Common myeloid progenitor, CD34-positive (primary cell): ENCODE results near the gene CIRBP.
A peak's percentile ranks its signal among the peaks of the same experiment; 100 is the strongest.

Experiments used
- CTCF ChIA-PET: fragments of 350-600 bp; sonication (Branson Sonifier 250); formaldehyde crosslinking; loops from one replicate; lab custom pipeline; 2021; ENCODE audit warnings: antibody characterized with exemption; lab: Charles Lee
- POLR2A ChIA-PET: fragments of 350-600 bp; sonication (Branson Sonifier 250); formaldehyde crosslinking; loops from one replicate; lab custom pipeline; 2021; ENCODE audit warnings: antibody characterized with exemption; lab: Charles Lee
- DNase-seq, 3 donors: peaks; one replicate each; pipeline versions ENCODE4 v3.0.0 to v3.0.0-alpha.2; 2013
- H3K27ac ChIP-seq, 2 experiments: 1 replicate in 1 of 2; 2 replicates in 1 of 2; pipeline ENCODE4 v1.7.0; 2013; ENCODE audit warnings: inconsistent platforms in 2 of 2, low read length in 2 of 2, mild to moderate bottlenecking in 2 of 2, low read depth in 1 of 2, moderate library complexity in 1 of 2; ENCODE audit not compliant: severe bottlenecking in 2 of 2, insufficient read depth in 1 of 2, poor library complexity in 1 of 2
- H3K27me3 ChIP-seq, 5 experiments: replicated peaks in 2 of 5; 1 replicate in 3 of 5; 2 replicates in 2 of 5; pipeline versions ENCODE4 v1.6.1 to v1.7.0; 2013; ENCODE audit warnings: low read length in 4 of 5, mild to moderate bottlenecking in 2 of 5, moderate library complexity in 2 of 5, inconsistent platforms in 1 of 5; ENCODE audit not compliant: insufficient read depth in 5 of 5, control insufficient read depth in 4 of 5
- H3K36me3 ChIP-seq, 4 experiments: 1 replicate in 2 of 4; 2 replicates in 2 of 4; pipeline versions ENCODE4 v1.6.1 to v1.7.0; 2013; ENCODE audit warnings: low read length in 3 of 4, control low read depth in 1 of 4, mild to moderate bottlenecking in 1 of 4; ENCODE audit not compliant: control insufficient read depth in 4 of 4, insufficient read depth in 4 of 4
- H3K4me1 ChIP-seq, 4 experiments: 1 replicate in 3 of 4; 2 replicates in 1 of 4; pipeline versions ENCODE4 v1.6.1 to v1.7.1; 2013; ENCODE audit warnings: low read length in 3 of 4, mild to moderate bottlenecking in 3 of 4, control low read depth in 1 of 4, inconsistent platforms in 1 of 4, moderate library complexity in 1 of 4; ENCODE audit not compliant: control insufficient read depth in 4 of 4, insufficient read depth in 4 of 4; ENCODE audit errors: control extremely low read depth in 1 of 4
- H3K4me3 ChIP-seq, 7 experiments: 1 replicate in 4 of 7; 2 replicates in 3 of 7; pipeline versions ENCODE4 v1.5.1 to v1.7.0; 2013; ENCODE audit warnings: mild to moderate bottlenecking in 7 of 7, low read length in 6 of 7, moderate library complexity in 6 of 7, inconsistent platforms in 2 of 7, low read depth in 2 of 7, control low read depth in 1 of 7; ENCODE audit not compliant: insufficient read depth in 4 of 7, control insufficient read depth in 1 of 7; ENCODE audit errors: extremely low read depth in 1 of 7
- H3K9me3 ChIP-seq, 5 experiments: 1 replicate in 4 of 5; 2 replicates in 1 of 5; pipeline versions ENCODE4 v1.6.1 to v1.7.1; 2013; ENCODE audit warnings: low read length in 4 of 5, mild to moderate bottlenecking in 2 of 5, inconsistent platforms in 1 of 5, low read depth in 1 of 5, moderate library complexity in 1 of 5; ENCODE audit not compliant: control insufficient read depth in 4 of 5, insufficient read depth in 2 of 5; ENCODE audit errors: control extremely low read depth in 1 of 5
- WGBS: methylation state at CpG from one replicate; pipeline ENCODE4 v1.1.5; 2013; ENCODE audit not compliant: insufficient coverage; 5-methylcytosine and 5-hydroxymethylcytosine counted together

Gene CIRBP

DNA sequence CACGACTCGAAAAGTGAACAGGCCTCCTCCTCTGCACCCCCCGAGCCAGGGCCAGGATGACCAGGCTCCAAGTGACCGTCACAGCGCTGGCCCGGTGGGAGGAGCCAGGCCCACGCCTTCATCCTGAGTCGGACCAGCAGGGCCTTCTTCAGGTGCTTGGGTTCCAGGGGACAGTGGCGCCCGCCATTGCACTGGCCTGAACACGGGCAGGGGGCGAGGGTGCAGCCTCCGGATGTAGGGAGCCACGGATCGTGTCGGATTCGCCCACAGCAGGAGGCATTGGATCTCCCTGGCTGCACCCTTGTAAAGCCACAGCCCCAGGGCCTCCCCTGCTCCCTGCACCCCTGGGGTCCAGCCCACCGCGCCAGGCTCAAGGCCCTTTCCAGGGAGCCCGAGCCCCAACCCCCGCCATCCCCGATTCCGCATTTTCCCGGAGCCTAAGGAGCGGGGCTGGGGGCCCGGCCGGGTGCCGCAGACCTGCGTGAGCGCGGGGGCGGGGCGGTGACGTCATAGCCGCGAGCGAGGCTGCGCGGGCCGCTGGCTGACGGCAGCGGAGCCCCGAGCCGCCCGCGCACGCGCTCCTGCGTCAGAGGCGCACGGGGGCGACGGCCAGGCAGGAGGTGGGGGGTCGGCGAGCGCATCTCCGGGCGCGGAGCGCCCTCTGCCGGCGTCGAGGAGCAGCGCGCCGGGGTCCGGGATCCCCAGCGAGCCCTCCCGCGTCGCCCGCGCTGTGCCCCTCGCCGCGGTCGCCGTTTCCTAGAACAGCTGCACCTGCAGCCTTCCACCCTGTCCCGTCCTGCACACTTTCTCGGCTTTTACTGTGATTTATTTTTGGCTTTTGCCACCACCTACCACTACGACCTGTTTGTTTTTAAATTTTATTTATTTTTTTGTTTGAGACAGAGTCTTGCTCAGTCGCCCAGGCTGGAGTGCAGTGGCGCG is 29.1 kb upstream of the CIRBP start:
- no peak overlapping the region for H3K27ac ChIP-seq
- H3K36me3 ChIP-seq: peaks cover 0 to 14% (median 0%) of the 10 kb centered on the region in 4 experiments
- H3K9me3 ChIP-seq: no peaks in the 10 kb centered on the region
- H3K4me3 ChIP-seq: peak overlapping the region in 5 of 7 experiments; percentile 10 to 84 (median 58)
- POLR2A ChIA-PET: interaction anchor here (0.6 to 1.6 kb wide), 2 partner anchors 17 to 25 kb away, joined by 3 to 5 read pairs; no protein-coding TSS in a partner anchor
- 16% methylated on average over 71 of the region's 84 CpGs for WGBS
- peaks cover 0 to 67% (median 61%) of the 10 kb centered on the region in 4 experiments for H3K4me1 ChIP-seq
- H3K27me3 ChIP-seq: peaks cover 0 to 34% (median 2%) of the 10 kb centered on the region in 5 experiments
- DNase-seq: peak; percentile 92 to 95 (median 94)
- CTCF ChIA-PET: interaction anchor here (1.0 to 3.1 kb wide), 10 partner anchors 13 to 212 kb away, joined by 3 to 12 read pairs (median 6); no protein-coding TSS in a partner anchor

DNA sequence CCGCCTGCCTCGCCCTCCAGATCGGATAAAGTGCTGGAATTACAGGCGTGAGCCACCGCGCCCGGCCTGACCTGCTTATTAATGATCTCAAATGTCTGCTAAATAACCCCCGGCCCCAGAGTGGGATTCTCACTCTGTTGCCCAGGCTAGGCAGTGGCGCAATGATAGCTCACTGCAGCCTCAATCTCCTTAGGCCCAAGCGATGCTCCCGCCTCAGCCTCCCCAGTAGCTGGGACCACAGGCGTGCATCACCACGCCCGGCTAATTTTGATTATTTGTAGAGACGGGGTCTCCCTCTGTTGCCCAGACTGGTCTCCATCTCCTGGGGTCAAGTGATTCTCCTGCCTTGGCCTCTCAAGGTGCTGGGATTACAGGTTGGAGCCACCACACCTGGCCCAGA is 28.2 kb upstream of the CIRBP start:
- H3K4me1 ChIP-seq: peaks cover 0 to 73% (median 66%) of the 10 kb centered on the region in 4 experiments

DNA sequence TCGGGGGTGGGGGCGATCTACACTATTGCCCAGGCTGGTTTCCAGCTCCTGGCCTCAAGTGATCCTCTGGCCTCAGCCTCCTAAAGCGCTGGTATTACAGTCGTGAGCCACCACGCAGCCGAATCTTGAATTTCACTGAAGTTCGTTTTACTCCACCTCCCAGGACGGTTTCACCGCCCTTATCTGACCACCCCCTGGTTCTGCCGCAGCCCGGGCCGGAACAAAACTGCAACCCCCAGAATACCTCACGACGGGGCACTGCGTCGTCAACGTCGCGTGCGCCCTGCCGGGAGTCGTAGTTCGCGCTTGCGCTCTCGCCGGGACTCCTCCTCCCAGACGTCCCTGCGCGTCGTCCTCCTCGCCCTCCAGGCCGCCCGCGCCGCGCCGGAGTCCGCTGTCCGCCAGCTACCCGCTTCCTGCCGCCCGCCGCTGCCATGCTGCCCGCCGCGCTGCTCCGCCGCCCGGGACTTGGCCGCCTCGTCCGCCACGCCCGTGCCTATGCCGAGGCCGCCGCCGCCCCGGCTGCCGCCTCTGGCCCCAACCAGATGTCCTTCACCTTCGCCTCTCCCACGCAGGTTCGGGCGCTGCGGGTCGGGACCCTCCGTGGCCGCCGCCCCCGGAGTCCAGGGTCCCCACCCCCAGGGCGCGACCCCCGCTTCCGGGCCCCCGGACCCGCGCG is 27.6 kb upstream of the CIRBP start, which contains the start of gene ATP5F1D:
Gene ATP5F1D (plus strand): TSS at position 335 of the 679 bp plus-strand sequence. CDS start 100 bp downstream, at position 435.
- peak within 1 kb of the TSS; percentile 68 to 92 (median 79) for H3K4me3 ChIP-seq
- ChIA-PET POLR2A (interaction anchor here (0.9 to 1.6 kb wide), 2 partner anchors 18 to 28 kb away, joined by 3 to 4 read pairs; partner anchors contain the start of gene CIRBP), CTCF (interaction anchor here (0.7 to 3.1 kb wide), 10 partner anchors 20 to 214 kb away, joined by 3 to 12 read pairs (median 5); no protein-coding TSS in a partner anchor)
- H3K9me3 ChIP-seq: no peaks in the 10 kb centered on the region
- H3K4me1 ChIP-seq: peaks cover 0 to 74% (median 66%) of the 10 kb centered on the region in 4 experiments
- DNase-seq: peak; percentile 91 to 93 (median 92)
- peak within 1 kb of the TSS in 1 of 2 experiments; percentile 79 for H3K27ac ChIP-seq
- H3K36me3 ChIP-seq: peaks cover 0 to 19% (median 0%) of the 10 kb centered on the region in 4 experiments
- peaks cover 0 to 19% (median 2%) of the 10 kb centered on the region in 5 experiments for H3K27me3 ChIP-seq
- WGBS: 0% methylated on average over 55 of the region's 79 CpGs

More for the DNA sequence above, 28.2 kb upstream of the CIRBP start:
- peak overlapping the region in 1 of 2 experiments; percentile 34 for H3K27ac ChIP-seq
- 76% methylated on average over 15 of the region's 15 CpGs for WGBS
- DNase-seq: no peak
- H3K36me3 ChIP-seq: peaks cover 0 to 19% (median 0%) of the 10 kb centered on the region in 4 experiments
- H3K9me3 ChIP-seq: no peaks in the 10 kb centered on the region
- CTCF ChIA-PET: interaction anchor here (0.7 to 3.1 kb wide), 10 partner anchors 19 to 213 kb away, joined by 3 to 12 read pairs (median 5); no protein-coding TSS in a partner anchor
- peaks cover 0 to 25% (median 2%) of the 10 kb centered on the region in 5 experiments for H3K27me3 ChIP-seq
- H3K4me3 ChIP-seq: peak overlapping the region in 5 of 7 experiments; percentile 71 to 92 (median 79)
- POLR2A ChIA-PET: interaction anchor here (0.9 to 1.6 kb wide), 2 partner anchors 18 to 28 kb away, joined by 3 to 4 read pairs; partner anchors contain the start of gene CIRBP

DNA sequence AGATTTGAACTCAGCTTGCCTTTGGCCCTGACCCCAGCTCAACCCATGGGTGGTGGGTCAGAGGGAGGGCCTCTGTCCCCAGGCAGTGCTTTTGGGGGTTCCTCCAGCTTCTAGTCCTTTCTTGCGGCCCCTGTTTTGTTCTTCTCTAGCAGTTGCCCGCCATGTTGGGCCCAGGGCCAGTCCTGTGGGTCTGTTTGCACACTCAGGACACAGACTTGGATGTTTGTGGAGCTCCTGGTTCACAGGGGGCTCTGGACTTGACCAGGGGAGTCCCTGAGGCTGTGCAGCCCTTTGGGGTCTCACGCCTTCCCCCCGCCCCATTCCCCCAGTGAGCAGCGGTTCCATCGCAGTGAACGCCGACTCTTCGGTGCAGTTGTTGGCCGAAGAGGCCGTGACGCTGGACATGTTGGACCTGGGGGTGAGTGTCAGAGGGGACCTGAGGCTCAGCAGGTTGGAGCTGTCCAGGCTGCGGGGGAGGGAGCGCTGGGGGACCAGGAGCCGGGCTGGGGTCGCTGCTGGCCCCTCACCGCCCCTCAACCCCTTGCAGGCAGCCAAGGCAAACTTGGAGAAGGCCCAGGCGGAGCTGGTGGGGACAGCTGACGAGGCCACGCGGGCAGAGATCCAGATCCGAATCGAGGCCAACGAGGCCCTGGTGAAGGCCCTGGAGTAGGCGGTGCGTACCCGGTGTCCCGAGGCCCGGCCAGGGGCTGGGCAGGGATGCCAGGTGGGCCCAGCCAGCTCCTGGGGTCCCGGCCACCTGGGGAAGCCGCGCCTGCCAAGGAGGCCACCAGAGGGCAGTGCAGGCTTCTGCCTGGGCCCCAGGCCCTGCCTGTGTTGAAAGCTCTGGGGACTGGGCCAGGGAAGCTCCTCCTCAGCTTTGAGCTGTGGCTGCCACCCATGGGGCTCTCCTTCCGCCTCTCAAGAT is 25.1 kb upstream of the CIRBP start:
- Histone ChIP-seq H3K4me3 (peak overlapping the region in 2 of 7 experiments; percentile 30 to 32), H3K27me3 (no peaks in the 10 kb centered on the region), H3K4me1 (peaks cover 0 to 68% (median 59%) of the 10 kb centered on the region in 4 experiments), H3K9me3 (no peaks in the 10 kb centered on the region), H3K27ac (peak overlapping the region in 1 of 2 experiments; percentile 52), H3K36me3 (peaks cover 0 to 19% (median 0%) of the 10 kb centered on the region in 4 experiments)
- peak; percentile 85 to 91 (median 89) for DNase-seq
- CTCF ChIA-PET: interaction anchor here (0.5 to 5.3 kb wide), 23 partner anchors 17 to 384 kb away, joined by 3 to 268 read pairs (median 4); partner anchors contain the start of genes CFD, CIRBP and FAM174C
- POLR2A ChIA-PET: interaction anchor here (1.0 to 4.2 kb wide), 7 partner anchors 9 to 29 kb away, joined by 3 to 70 read pairs (median 9); partner anchors contain the start of gene CIRBP
- 62% methylated on average over 33 of the region's 33 CpGs for WGBS

DNA sequence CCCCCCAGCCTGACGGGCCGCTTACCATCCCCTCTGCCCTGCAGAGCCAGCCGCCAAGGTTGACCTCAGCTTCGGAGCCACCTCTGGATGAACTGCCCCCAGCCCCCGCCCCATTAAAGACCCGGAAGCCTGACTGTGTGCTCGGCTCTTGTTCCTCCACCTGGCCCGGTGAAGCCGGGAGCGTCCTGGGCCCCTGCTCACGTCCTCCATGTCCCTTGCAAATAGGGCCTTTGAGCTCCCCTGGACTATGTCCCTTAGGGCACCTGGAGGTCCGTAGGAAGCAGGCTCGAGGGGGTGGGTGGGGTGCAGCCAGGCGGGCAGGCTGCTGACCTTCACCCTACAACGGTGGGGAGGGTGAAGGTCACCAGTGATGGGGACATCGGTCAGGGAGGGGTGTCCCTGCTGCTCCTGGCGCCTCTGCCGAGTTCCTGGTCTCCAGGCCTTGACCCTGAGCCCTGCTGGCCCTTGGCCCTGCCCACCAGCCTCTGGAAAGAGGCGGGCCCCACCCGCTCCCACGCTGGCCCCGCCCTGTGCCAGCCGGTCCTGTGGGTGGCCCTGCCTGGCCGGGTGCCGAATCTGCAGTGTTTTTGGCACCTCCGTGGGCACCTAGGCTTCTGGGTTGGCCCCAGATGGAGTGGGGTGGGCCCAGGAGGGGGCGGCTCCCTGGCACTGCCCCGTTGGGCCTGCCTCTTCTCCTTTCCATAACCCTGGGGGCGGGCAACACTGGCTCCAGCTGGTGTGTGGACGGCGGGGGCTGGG is 24.3 kb upstream of the CIRBP start:
- DNase-seq: no peak
- no peaks in the 10 kb centered on the region for H3K27me3 ChIP-seq
- H3K4me3 ChIP-seq: peak overlapping the region in 3 of 7 experiments; percentile 30 to 36 (median 32)
- H3K27ac ChIP-seq: peak overlapping the region in 1 of 2 experiments; percentile 52
- ChIA-PET POLR2A (interaction anchor here (1.0 to 4.2 kb wide), 7 partner anchors 8 to 28 kb away, joined by 3 to 70 read pairs (median 9); partner anchors contain the start of gene CIRBP), CTCF (interaction anchor here (0.5 to 5.3 kb wide), 19 partner anchors 16 to 208 kb away, joined by 3 to 268 read pairs (median 4); partner anchors contain the start of genes CIRBP and FAM174C)
- H3K4me1 ChIP-seq: peaks cover 0 to 63% (median 56%) of the 10 kb centered on the region in 4 experiments
- H3K9me3 ChIP-seq: no peaks in the 10 kb centered on the region
- peaks cover 0 to 19% (median 0%) of the 10 kb centered on the region in 4 experiments for H3K36me3 ChIP-seq
- WGBS: 41% methylated on average over 17 of the region's 31 CpGs
